GM23338 (cell line): ENCODE results near the gene ZNF106.

ENCODE experiments used
- CREB1 ChIP-seq: fragments of 250-450 bp; sonication (Bioruptor Pico); IDR thresholded peaks from 2 replicates; pipeline ENCODE4 v1.5.0; 2020; ENCODE audit warnings: low read depth, mild to moderate bottlenecking, moderate library complexity
- CTCF ChIP-seq, 2 experiments: fragments of 200-600 bp in 1 of 2; sonication (generic) in 1 of 2; conservative IDR thresholded peaks; 2 replicates each; pipeline versions ENCODE4 v1.5.1 to v1.6.1; 2016 to 2017; ENCODE audit warnings: antibody characterized with exemption in 2 of 2, low read depth in 2 of 2, mild to moderate bottlenecking in 2 of 2, moderate library complexity in 1 of 2
- ETS1 ChIP-seq: IDR thresholded peaks from 2 replicates; pipeline ENCODE4 v1.6.1; 2016; ENCODE audit warnings: antibody characterized with exemption
- EZH2 ChIP-seq: fragments of 200-600 bp; sonication (generic); IDR thresholded peaks from one replicate; pipeline ENCODE4 v1.8.0; 2017; ENCODE audit warnings: antibody characterized with exemption, mild to moderate bottlenecking, low read depth; ENCODE audit not compliant: unreplicated experiment
- EZH2phosphoT487 ChIP-seq: fragments of 200-600 bp; sonication (generic); IDR thresholded peaks from one replicate; pipeline ENCODE4 v1.8.1; 2018; ENCODE audit warnings: antibody characterized with exemption; ENCODE audit not compliant: unreplicated experiment
- POLR2AphosphoS5 ChIP-seq: IDR thresholded peaks from 2 replicates; pipeline ENCODE4 v1.6.1; 2016; ENCODE audit warnings: antibody characterized with exemption, low read depth
- REST ChIP-seq: IDR thresholded peaks from one replicate; pipeline ENCODE4 v1.6.1; 2018; ENCODE audit warnings: antibody characterized with exemption; ENCODE audit not compliant: unreplicated experiment
- STAT1 ChIP-seq: IDR thresholded peaks from one replicate; pipeline ENCODE4 v1.6.1; 2016; ENCODE audit warnings: antibody characterized with exemption; ENCODE audit not compliant: unreplicated experiment

- TF ChIP-seq CTCF (conservative IDR thresholded peaks at IDR 0.05; ENCODE audit: low read depth in 2 of 2) (no peak), EZH2 (no peak), CREB1 (no peak), POLR2AphosphoS5 (no peak), ETS1 (no peak), REST (no peak), EZH2phosphoT487 (no peak), STAT1 (no peak)
These were observed 86.3 kb downstream of the ZNF106 start for GRCh38 chr15:42404461-42405235.
